HG03378 (cell line): ENCODE results near the gene PREP.
A peak's percentile ranks its signal among the peaks of the same experiment; 100 is the strongest.
"Not testable (repeated sequence)": the region's sequence is repeated elsewhere in the genome, so short reads cannot be mapped to it uniquely, and the experiment has no call there.

ENCODE experiments used
- ATAC-seq: cut with Tn5 transposase; IDR thresholded peaks from one replicate; pipeline ENCODE4 v1.9.1; 2021; ENCODE audit warnings: mild to moderate bottlenecking, moderate library complexity; ENCODE audit not compliant: unreplicated experiment

The PREP gene

DNA sequence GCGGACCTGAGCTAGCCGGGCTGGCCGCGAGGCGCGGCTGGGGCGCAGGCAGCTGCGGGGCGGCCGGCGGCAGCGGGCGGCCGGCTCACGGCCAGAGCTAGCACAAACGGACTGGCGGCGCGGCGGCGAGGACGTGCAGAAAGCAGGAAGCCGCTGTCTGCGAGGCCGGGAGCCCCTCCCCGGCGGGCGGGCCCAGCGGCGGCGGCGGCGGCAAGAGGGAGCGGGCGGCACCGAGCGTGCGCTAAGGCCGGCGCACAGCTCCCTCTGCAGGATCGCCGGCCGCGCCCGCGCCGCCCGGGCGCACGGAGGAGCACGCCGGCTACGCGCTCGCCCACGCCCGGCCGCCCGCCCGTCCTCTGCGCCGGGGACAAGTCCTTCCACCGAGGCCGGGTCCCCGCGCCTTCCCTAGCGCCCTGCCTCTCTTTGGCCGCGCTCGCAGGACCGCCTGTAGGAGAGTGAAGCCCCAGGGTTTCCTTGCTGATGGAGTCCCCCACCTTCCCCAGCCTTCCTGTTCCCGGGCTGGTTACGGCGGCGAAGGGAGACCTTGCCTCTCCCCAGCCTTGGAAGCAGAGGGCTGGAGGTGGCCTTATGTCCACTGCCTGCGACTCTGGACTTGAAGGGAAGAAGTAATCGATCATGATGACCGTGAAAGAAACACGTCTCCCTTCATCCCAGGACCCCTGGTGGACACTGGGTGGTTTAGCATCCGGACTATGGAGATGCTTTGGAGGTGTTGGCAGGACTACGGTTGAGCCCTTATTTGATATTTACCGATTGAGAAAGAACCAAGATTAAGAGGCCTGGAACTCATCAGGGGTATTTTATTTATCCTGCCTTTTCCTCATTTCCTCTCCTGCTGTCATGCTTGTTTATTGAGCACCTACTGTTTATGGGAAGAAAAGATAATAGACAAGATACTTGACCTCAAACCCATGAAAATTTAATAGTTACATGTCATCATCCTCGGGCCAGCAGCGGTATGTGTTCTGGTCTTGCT lies at the start of gene PREP:
PREP (minus strand) TSS at position 144 of the 997 bp plus-strand sequence. CDS start 191 bp downstream, outside the sequence.
- ATAC-seq = peak; percentile 77

DNA sequence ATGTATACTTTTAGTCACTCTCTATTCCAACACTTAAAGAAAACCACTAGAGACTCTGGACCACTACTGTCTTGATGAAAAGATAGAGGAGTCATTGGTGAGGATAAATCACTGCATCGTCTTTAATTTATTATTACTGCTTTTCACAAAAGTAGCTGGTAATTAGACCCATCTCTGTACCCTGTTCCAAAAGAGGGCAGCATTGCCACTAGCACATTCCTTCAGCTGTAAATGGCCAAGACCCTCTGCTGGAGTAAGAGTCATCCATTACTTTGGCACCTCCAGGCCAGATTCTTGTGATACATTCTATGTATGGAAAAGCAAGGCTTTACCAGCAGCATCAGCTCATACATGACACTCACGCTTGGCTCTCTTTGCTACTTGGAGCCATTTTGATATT lies 49.5 kb upstream of the PREP start:
- ATAC-seq = no peak

- ATAC-seq = no peak
These were observed 47.0 kb upstream of the PREP start for GRCh38 chr6:105449756-105450390.

DNA sequence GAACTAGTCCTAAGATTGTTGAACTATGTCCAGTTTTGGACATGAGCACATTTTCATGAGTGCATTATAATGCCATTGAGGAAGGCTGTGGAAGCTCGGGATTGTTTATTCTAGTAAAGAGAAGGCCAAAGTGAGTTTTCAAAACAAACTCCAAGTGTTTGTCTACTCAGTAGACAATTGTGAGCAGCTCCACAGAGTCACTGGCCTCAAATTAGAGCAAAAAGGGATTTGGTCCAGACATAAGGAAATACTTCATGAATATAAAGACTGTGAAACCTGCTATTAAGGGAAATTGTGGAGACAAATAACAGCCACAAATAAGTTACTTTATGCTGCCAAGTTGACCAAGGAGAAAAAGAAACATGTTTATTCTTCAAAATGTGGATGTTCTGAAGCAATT lies 42.6 kb upstream of the PREP start:
- no peak for ATAC-seq

DNA sequence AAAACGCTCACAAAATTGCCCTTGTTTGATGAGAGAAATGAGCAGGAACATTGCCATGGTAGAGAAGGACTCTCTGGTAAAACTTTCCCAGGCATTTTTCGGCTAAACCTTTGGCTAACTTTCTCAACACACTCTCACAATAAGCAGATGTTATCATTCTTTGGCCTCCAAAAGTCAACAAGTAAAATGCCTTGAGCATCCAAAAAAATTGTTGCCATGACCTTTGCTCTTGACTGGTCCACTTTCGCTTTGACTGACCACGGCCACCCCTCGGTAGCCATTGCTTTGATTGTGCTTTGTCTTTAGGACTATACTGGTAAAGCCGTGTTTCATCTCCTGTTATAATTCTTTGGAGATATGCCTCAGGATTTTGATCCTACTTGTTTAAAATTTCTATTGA lies 41.1 kb upstream of the PREP start:
- ATAC-seq = no peak

- ATAC-seq = no peak
These were observed 39.5 kb upstream of the PREP start for GRCh38 chr6:105442369-105442768.

DNA sequence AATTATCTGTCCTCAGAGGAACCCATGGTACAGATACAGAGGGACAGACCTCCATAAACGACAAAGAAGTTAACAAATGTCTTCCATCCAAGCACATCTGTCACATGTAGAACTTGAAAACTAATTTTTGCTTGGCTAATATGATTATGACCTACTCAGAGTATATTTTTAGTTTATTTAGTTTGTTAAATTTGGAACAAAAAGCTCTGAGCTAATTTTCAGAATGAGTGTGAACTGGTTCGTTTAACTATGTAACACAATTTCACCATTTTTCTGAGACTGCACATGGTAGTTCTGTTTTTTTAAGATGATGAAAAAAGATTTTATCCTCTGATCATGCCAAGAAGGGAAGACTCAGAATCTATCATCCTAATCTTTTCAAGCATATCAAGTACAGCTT lies 34.4 kb upstream of the PREP start:
- no peak for ATAC-seq

DNA sequence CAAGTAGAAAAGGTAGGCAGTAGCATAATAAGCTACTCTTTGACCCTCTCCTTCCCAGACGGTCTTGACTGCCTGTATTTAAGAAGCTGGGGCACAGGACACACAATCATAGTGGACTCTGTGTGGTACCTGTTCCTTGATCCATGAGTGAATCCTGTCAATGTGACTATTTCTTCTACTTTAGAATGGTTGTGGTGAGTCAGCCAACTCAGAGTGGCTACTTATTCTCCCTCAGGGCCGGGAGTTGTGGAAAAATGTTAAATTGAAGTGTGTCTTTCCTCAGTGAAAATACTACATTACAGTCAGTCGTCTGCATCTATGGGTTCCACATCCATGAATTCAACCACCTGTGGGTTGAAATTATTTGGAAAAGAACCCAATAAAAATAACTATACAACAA lies 30.8 kb upstream of the PREP start:
- ATAC-seq = no peak

DNA sequence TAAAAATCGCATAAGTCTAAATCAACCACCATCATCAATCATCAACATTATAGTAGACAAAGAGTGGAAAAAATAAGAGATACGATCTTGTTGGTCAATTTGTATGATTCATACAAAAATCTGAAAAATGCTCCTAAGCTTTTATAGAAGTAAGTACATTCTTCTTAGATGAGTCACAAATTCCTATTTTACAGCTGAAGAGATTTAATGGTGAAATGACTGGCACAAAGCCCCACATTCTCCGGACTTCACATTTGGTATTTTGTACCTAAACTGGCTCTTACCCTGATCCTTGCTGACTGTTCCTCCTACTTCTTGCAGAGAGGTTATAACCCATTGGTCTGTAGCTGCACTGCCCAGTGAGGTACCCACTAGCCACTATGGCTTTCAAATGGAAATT lies 29.9 kb upstream of the PREP start:
- ATAC-seq = no peak

DNA sequence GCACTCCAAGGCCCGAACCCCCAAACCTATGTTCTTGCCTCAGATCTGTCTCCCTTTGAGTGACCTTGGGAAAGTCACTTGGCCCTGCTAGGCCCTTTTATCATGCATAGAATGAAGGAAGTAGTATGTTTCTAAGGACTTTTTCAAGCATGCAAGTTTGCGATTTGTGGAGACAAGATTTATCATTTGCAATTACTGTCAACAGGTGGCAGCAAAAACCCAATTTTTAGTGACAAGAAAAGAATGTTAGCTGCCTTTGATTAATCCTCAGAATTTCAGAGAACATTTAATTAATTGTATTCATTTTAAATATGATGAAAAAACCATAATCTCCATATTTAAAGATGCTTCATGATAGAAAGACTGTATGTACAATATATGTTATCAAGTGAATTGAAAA lies 28.3 kb upstream of the PREP start:
- ATAC-seq = no peak

DNA sequence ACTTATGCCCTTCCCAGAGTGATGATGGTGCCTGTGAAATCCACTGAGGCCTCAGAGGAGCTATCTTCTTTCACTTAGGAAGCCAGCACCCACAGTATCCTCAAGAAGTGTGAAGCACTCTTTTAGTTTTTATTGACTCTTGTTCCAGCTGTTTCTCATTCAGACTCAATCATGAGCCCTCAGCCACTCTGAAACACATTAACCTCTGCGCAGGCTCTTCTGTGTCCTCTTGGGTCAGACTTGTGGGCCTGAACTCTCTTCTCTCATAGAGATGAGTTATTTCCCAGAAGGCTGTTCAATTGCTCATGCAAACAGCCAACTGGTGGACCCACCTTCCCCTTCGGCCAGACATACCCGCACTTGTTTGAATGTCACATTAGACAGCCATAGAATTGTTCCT lies 27.8 kb upstream of the PREP start:
- no peak for ATAC-seq

- ATAC-seq = no peak
These were observed 26.8 kb upstream of the PREP start for GRCh38 chr6:105429676-105430075.

DNA sequence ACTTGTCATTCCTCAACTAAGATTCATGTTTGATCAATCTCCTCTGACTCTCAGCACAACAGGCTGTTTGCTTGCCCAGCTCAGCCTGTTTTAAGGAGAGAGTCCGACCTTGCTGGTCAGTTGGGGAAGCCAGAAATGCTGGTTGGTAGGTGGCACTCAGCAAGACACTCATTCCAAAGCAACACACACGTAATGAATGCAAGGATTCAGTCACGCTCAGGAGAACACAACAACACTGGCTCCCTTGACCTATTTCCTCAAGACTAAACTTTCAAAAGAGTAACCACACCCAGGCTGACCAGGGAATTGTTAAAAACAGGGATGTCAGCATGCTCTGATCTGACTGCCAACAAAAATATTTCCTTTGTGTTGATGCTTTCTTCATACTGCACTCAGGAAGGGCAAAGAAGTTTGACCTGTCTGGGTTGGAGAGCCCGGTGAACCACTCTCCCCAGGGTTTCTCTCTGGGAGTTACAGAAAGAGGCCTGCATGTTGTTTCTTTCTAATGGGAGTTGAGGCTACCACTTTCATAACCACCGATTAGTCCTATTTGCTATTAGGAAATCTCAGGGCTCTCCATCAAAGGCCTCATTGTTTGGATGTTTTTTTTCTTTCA lies 25.6 kb upstream of the PREP start:
- ATAC-seq = no peak

DNA sequence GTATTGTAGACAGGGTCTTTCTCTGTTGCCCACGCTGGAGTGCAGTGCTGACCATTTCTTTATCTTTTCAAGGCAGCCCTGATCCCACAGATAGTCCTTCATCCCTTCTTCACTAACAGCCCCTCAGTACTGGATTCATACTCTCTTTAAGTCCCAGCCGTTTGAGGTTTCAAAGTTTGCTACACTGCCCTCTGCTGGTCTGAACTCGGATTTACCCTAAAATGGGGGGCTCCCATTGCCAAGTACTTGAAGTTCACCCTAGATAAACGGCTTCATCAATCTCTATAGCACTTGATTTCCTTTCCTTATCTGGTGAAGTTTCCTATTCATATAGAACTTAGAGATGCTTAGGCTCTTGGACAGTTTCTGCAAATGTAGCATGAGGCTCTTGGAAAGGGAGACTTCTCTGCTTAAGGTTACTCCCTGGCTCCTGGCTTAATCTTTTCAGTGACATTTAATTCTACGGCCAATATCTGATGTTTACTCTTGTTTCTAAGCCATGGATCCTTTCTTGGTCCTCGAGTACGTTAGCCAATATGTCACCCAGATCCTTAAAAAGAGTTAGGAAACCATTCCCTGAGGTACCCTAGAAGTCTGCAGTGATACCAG lies 21.4 kb upstream of the PREP start:
- peak; percentile 67 for ATAC-seq

- ATAC-seq = not testable (repeated sequence)
These were observed 14.1 kb upstream of the PREP start for GRCh38 chr6:105416971-105417370.

- no peak for ATAC-seq
These were observed 6.9 kb upstream of the PREP start for GRCh38 chr6:105409734-105410133.

- peak; percentile 44 for ATAC-seq
These were observed 568 bp downstream of the PREP start for GRCh38 chr6:105402090-105402938.

- no peak for ATAC-seq
These were observed 1.4 kb downstream of the PREP start for GRCh38 chr6:105401247-105402089.

GRCh38 chr6:105400501-105400900 lies 2.4 kb downstream of the PREP start:
- no peak for ATAC-seq
